Left lung (tissue), 10 donors: ENCODE measurements around the gene HDAC4. TPM values are rescaled to one million over a fixed set of nuclear protein-coding genes. Genes with fewer than 3 reads are reported as not detected.
"Not testable (repeated sequence)": the region's sequence is repeated elsewhere in the genome, so short reads cannot be mapped to it uniquely, and the experiment has no call there.

Experiments used
- ATAC-seq: fragments of 200-7000 bp; cut with Tn5 transposase; one replicate; pipeline ENCODE4 v1.9.1; 2020; ENCODE audit warnings: moderate library complexity
- DNase-seq, 4 donors: peaks; one replicate each; pipeline ENCODE4 v3.0.0-alpha.2; 2013 to 2020
- H3K27ac ChIP-seq, 2 donors: fragments of 200-600 bp; sonication (generic) in 1 of 2; one replicate each; pipeline versions ENCODE4 v1.5.0 to v1.8.0; 2020 to 2021
- H3K27me3 ChIP-seq, 2 donors: fragments of 200-600 bp; sonication (generic) in 1 of 2; one replicate each; pipeline versions ENCODE4 v1.5.0 to v1.8.0; 2020 to 2021
- H3K36me3 ChIP-seq, 2 donors: fragments of 200-600 bp; sonication (generic) in 1 of 2; one replicate each; pipeline versions ENCODE4 v1.5.0 to v1.8.0; 2020 to 2021
- H3K4me1 ChIP-seq, 2 donors: fragments of 200-600 bp; one replicate each; pipeline ENCODE4 v1.8.0; 2021
- H3K4me3 ChIP-seq, 2 donors: fragments of 200-600 bp; sonication (generic) in 1 of 2; one replicate each; pipeline versions ENCODE4 v1.5.0 to v1.8.0; 2020 to 2021; ENCODE audit warnings: mild to moderate bottlenecking in 1 of 2
- H3K9me3 ChIP-seq, 2 donors: fragments of 200-600 bp; sonication (generic) in 1 of 2; one replicate each; pipeline versions ENCODE4 v1.5.0 to v1.8.0; 2020 to 2021
- intact Hi-C, 2 donors: fragments of 100-400 bp; cut with DNase I; formaldehyde crosslinking; loops; one replicate each; pipeline versions ENCODE4 v1.11.2 to v1.14.2; 2022
- polyA plus RNA-seq, 6 donors: library from polyadenylated mRNA; unstranded; fragments of 120-200 nt; gene quantifications; one replicate each; pipeline ENCODE4 v1.2.1, GENCODE V29; 2013; ENCODE audit not compliant: insufficient read length in 6 of 6
- total RNA-seq, 2 donors: library from RNA; stranded (reverse); fragmentation: NEBNext Ultra II Directional; extraction: Animal tissue kit (Norgen Biotek cat#: 25700); gene quantifications; one replicate each; pipeline ENCODE4 v1.2.1, GENCODE V29; 2021
- TF ChIP-seq, protein P1 (sequence below), 2 donors: fragments of 200-600 bp; sonication (generic) in 1 of 2; IDR thresholded peaks; one replicate each; pipeline versions ENCODE4 v1.5.0 to v1.8.0; 2021; ENCODE audit warnings: antibody characterized with exemption in 2 of 2
- donor health status: DM: no; HTN: yes; CAD: no.
- donor health status: DM: no; HTN: no; CAD: no.

HDAC4 gene
- total and polyA plus RNA-seq, 8 donors, result 9.9 to 36.8 (median 12.8) TPM

DNA sequence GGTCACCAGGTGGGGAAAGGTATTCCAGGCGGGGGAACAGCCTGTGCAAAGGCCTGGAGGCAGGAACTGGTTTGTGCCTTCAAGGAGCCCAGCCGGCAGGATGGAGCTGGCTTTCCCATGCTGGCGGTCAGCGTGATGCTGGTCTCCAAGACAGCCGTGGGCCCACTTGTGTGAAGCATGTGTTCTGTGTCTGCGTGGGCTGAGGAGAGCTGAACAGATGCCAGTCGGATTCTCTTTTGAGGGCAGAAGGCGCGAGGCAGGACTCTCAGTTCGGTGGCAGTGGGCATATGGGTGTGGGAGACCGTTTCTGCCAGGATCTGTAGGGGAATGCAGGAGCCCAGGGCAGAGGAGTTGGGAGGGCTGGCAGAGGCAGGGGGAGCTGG, 361.4 kb downstream of the HDAC4 start:
- H3K27me3 ChIP-seq, result peaks cover 0 to 9% of the 10 kb centered on the region in 2 donors
- H3K36me3 ChIP-seq, result no peaks in the 10 kb centered on the region
- no peak overlapping the region for H3K4me3 ChIP-seq
- ATAC-seq, result no peak
- intact Hi-C loops, result loop anchor here in 1 of 2 donors (10.0 kb wide), 1 partner anchor 945 kb away; no protein-coding TSS in a partner anchor
- H3K9me3 ChIP-seq, result no peaks in the 10 kb centered on the region
- TF ChIP-seq, protein P1, sequence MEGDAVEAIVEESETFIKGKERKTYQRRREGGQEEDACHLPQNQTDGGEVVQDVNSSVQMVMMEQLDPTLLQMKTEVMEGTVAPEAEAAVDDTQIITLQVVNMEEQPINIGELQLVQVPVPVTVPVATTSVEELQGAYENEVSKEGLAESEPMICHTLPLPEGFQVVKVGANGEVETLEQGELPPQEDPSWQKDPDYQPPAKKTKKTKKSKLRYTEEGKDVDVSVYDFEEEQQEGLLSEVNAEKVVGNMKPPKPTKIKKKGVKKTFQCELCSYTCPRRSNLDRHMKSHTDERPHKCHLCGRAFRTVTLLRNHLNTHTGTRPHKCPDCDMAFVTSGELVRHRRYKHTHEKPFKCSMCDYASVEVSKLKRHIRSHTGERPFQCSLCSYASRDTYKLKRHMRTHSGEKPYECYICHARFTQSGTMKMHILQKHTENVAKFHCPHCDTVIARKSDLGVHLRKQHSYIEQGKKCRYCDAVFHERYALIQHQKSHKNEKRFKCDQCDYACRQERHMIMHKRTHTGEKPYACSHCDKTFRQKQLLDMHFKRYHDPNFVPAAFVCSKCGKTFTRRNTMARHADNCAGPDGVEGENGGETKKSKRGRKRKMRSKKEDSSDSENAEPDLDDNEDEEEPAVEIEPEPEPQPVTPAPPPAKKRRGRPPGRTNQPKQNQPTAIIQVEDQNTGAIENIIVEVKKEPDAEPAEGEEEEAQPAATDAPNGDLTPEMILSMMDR (IDR thresholded peaks at IDR 0.05), result no peak
- no peak overlapping the region for H3K27ac ChIP-seq
- DNase-seq, result peak in 1 of 4 donors; percentile 47
- no peaks in the 10 kb centered on the region for H3K4me1 ChIP-seq

GRCh38 chr2:239038773-239039478, 361.9 kb downstream of the HDAC4 start:
- Histone ChIP-seq H3K36me3 (no peaks in the 10 kb centered on the region), H3K9me3 (no peaks in the 10 kb centered on the region), H3K4me1 (no peaks in the 10 kb centered on the region), H3K27me3 (peaks cover 0 to 15% of the 10 kb centered on the region in 2 donors), H3K27ac (no peak overlapping the region), H3K4me3 (no peak overlapping the region)
- intact Hi-C loops, result loop anchor here in 1 of 2 donors (10.0 kb wide), 1 partner anchor 946 kb away; no protein-coding TSS in a partner anchor
- TF ChIP-seq, protein P1 (IDR thresholded peaks at IDR 0.05), result no peak
- ATAC-seq, result no peak
- peak in 1 of 4 donors; percentile 68 for DNase-seq

DNA sequence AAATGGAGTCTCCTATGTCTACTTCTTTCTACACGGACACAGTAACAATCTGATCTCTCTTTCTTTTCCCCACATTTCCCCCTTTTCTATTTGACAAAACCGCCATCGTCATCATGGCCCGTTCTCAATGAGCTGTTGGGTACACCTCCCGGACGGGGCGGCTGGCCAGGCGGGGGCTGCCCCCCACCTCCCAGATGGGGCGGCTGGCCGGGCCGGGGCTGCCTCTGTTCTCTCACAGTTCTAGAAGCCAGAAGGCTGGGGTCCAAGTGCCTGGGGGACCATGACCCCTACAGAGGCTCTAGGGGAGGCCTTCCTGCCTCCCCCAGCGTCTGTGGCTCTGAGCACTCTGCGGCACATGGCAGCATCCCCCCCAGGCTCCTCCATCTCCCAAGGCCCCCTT, 362.5 kb downstream of the HDAC4 start:
- not testable (repeated sequence) for H3K9me3 ChIP-seq, H3K4me1 ChIP-seq, H3K36me3 ChIP-seq, ATAC-seq, H3K4me3 ChIP-seq, DNase-seq, H3K27ac ChIP-seq
- H3K27me3 ChIP-seq, result peaks cover 0 to 21% of the 10 kb centered on the region in 2 donors
- intact Hi-C loops, result loop anchor here in 1 of 2 donors (10.0 kb wide), 1 partner anchor 947 kb away; no protein-coding TSS in a partner anchor

GRCh38 chr2:239037559-239037910, 363.3 kb downstream of the HDAC4 start:
- Histone ChIP-seq H3K36me3 (no peaks in the 10 kb centered on the region), H3K9me3 (no peaks in the 10 kb centered on the region), H3K27me3 (peaks cover 0 to 28% of the 10 kb centered on the region in 2 donors), H3K4me1 (no peaks in the 10 kb centered on the region), H3K4me3 (no peak overlapping the region), H3K27ac (no peak overlapping the region)
- TF ChIP-seq, protein P1 (IDR thresholded peaks at IDR 0.05), result no peak
- ATAC-seq, result no peak
- intact Hi-C loops, result loop anchor here in 1 of 2 donors (10.0 kb wide), 1 partner anchor 947 kb away; no protein-coding TSS in a partner anchor
- peak in 1 of 4 donors; percentile 61 for DNase-seq

- Histone ChIP-seq H3K27ac (no peak overlapping the region), H3K36me3 (no peaks in the 10 kb centered on the region), H3K9me3 (no peaks in the 10 kb centered on the region), H3K4me1 (no peaks in the 10 kb centered on the region), H3K27me3 (peaks cover 0 to 28% of the 10 kb centered on the region in 2 donors), H3K4me3 (no peak overlapping the region)
- ATAC-seq (no peak), DNase-seq (peak in 2 of 4 donors; percentile 19 to 56)
- TF ChIP-seq, protein P1 (IDR thresholded peaks at IDR 0.05), result no peak
- intact Hi-C loops, result loop anchor here in 1 of 2 donors (10.0 kb wide), 1 partner anchor 948 kb away; no protein-coding TSS in a partner anchor
Measured at GRCh38 chr2:239036819-239037558, 363.8 kb downstream of the HDAC4 start.
